HG03060 (cell line): Measurements from ENCODE around the gene DIP2C.
"Not testable (repeated sequence)": the region's sequence is repeated elsewhere in the genome, so short reads cannot be mapped to it uniquely, and the experiment has no call there.

Source experiments
- ATAC-seq: cut with Tn5 transposase; IDR thresholded peaks from one replicate; pipeline ENCODE4 v1.9.1; 2021; ENCODE audit warnings: low read depth, moderate number of reproducible peaks; ENCODE audit not compliant: unreplicated experiment

Gene DIP2C

GRCh38 chr10:373015-373414, 316.5 kb downstream of the DIP2C start:
- ATAC-seq = no peak

GRCh38 chr10:372566-372965, 316.9 kb downstream of the DIP2C start:
- ATAC-seq = no peak

GRCh38 chr10:371515-371914, 318.0 kb downstream of the DIP2C start:
- no peak for ATAC-seq

- no peak for ATAC-seq
Measured at GRCh38 chr10:370449-370825, 319.0 kb downstream of the DIP2C start.

GRCh38 chr10:369684-370448, 319.6 kb downstream of the DIP2C start:
- no peak for ATAC-seq

GRCh38 chr10:369221-369683, 320.2 kb downstream of the DIP2C start:
- ATAC-seq = no peak

- no peak for ATAC-seq
Measured at GRCh38 chr10:368579-369220, 320.8 kb downstream of the DIP2C start.

GRCh38 chr10:368107-368506, 321.4 kb downstream of the DIP2C start:
- ATAC-seq = not testable (repeated sequence)

- ATAC-seq = no peak
Measured at GRCh38 chr10:367636-368035, 321.8 kb downstream of the DIP2C start.

- ATAC-seq = no peak
Measured at GRCh38 chr10:366186-366585, 323.3 kb downstream of the DIP2C start.

- ATAC-seq = no peak
Measured at GRCh38 chr10:364267-364775, 325.1 kb downstream of the DIP2C start.

GRCh38 chr10:363152-363551, 326.3 kb downstream of the DIP2C start:
- no peak for ATAC-seq

GRCh38 chr10:361203-362081, 328.0 kb downstream of the DIP2C start:
- ATAC-seq = no peak

GRCh38 chr10:360653-361052, 328.8 kb downstream of the DIP2C start:
- ATAC-seq = no peak

- no peak for ATAC-seq
Measured at GRCh38 chr10:359762-360161, 329.7 kb downstream of the DIP2C start.

GRCh38 chr10:359093-359492, 330.4 kb downstream of the DIP2C start:
- no peak for ATAC-seq

GRCh38 chr10:357201-357950, 332.1 kb downstream of the DIP2C start:
- no peak for ATAC-seq

GRCh38 chr10:356452-356851, 333.0 kb downstream of the DIP2C start:
- ATAC-seq = no peak

- ATAC-seq = no peak
Measured at GRCh38 chr10:354901-355617, 334.4 kb downstream of the DIP2C start.
